ENCODE data around the gene CRYBA2. TPM values are rescaled to one million over a fixed set of nuclear protein-coding genes. Genes with fewer than 3 reads are reported as not detected.
A peak's percentile ranks its signal among the peaks of the same experiment; 100 is the strongest.

CRYBA2 gene
- total and polyA plus RNA-seq, 2 of the 8 experiments (the other 6 are each of a cell fraction or from before 2014, with no cell fraction given): not detected

GRCh38 chr2:218979846-218980734 lies 13.1 kb downstream of the CRYBA2 start (continued):
- TF ChIP-seq SUZ12 (IDR thresholded peaks at IDR 0.05; ENCODE audit: low read length): no peak; the same call in 1 of the 2 replicates
- TF ChIP-seq TAF1 (IDR thresholded peaks at IDR 0.05; ENCODE audit: low read depth, low read length): no peak
- peak; percentile 44 for TF ChIP-seq ASH2L (IDR thresholded peaks at IDR 0.05; ENCODE audit: low read length)
- TF ChIP-seq GTF2F1 (IDR thresholded peaks at IDR 0.05; ENCODE audit: borderline replicate concordance, low read depth, low read length): no peak
- TF ChIP-seq RFX5 (IDR thresholded peaks at IDR 0.05; ENCODE audit: borderline replicate concordance, low read depth, low read length): no peak
- TF ChIP-seq SIRT6 (IDR thresholded peaks at IDR 0.05; ENCODE audit: low read length): no peak
- TF ChIP-seq BRCA1 (IDR thresholded peaks at IDR 0.05; ENCODE audit: low read depth, low read length): no peak
- no peak for TF ChIP-seq RBBP5 (IDR thresholded peaks at IDR 0.05; ENCODE audit: borderline replicate concordance, low read depth, low read length)
- no peak for TF ChIP-seq CHD1 (IDR thresholded peaks at IDR 0.05; ENCODE audit: low read depth, low read length)
- no peak for TF ChIP-seq BACH1 (IDR thresholded peaks at IDR 0.05; ENCODE audit: low read length)
- TF ChIP-seq PHF8 (conservative IDR thresholded peaks at IDR 0.05; ENCODE audit: low read depth, low read length): no peak
- TF ChIP-seq HDAC6 (IDR thresholded peaks at IDR 0.05; ENCODE audit: low read depth, low read length): no peak
- TF ChIP-seq RNF2 (IDR thresholded peaks at IDR 0.05; ENCODE audit: borderline replicate concordance, low read depth, low read length, missing control alignments, poor library complexity, severe bottlenecking): no peak
- 0 out of 2 replicates have a peak, but pooled peaks have one; percentile 48 for TF ChIP-seq TCF12 (IDR thresholded peaks at IDR 0.05; ENCODE audit: low read depth, low read length)
- TF ChIP-seq CHD2 (IDR thresholded peaks at IDR 0.05; ENCODE audit: low read length): no peak
- TF ChIP-seq KDM5A (IDR thresholded peaks at IDR 0.05; ENCODE audit: low read length): no peak
- TF ChIP-seq NRF1 (IDR thresholded peaks at IDR 0.05; ENCODE audit: low read depth, low read length): no peak
- no peak for TF ChIP-seq JUN (IDR thresholded peaks at IDR 0.05; ENCODE audit: low read depth, low read length)
- no peak for TF ChIP-seq MAFK (IDR thresholded peaks at IDR 0.05; ENCODE audit: low read depth, low read length)
- TF ChIP-seq E2F6 (IDR thresholded peaks at IDR 0.05): no peak
